Mucosa of stomach (tissue), 1 donor: ENCODE measurements around the gene OSBPL10.

Experiments used
- H3K27me3 ChIP-seq: one replicate; pipeline ENCODE4 v1.7.0; 2013; ENCODE audit warnings: mild to moderate bottlenecking, low read length; ENCODE audit not compliant: control insufficient read depth, insufficient read depth
- H3K36me3 ChIP-seq: one replicate; pipeline ENCODE4 v1.7.0; 2013; ENCODE audit warnings: low read length; ENCODE audit not compliant: control insufficient read depth, insufficient read depth
- H3K4me1 ChIP-seq: one replicate; pipeline ENCODE4 v1.7.0; 2013; ENCODE audit warnings: mild to moderate bottlenecking, low read length; ENCODE audit not compliant: control insufficient read depth, insufficient read depth
- H3K4me3 ChIP-seq: one replicate; pipeline ENCODE4 v1.7.0; 2013; ENCODE audit warnings: low read length
- H3K9ac ChIP-seq: one replicate; pipeline ENCODE4 v1.7.0; 2013; ENCODE audit warnings: mild to moderate bottlenecking, low read length, moderate library complexity
- H3K9me3 ChIP-seq: one replicate; pipeline ENCODE4 v1.7.0; 2013; ENCODE audit warnings: mild to moderate bottlenecking, low read length, moderate library complexity; ENCODE audit not compliant: control insufficient read depth
- donor health status: Pancreatic carcinoma.

The OSBPL10 gene

DNA sequence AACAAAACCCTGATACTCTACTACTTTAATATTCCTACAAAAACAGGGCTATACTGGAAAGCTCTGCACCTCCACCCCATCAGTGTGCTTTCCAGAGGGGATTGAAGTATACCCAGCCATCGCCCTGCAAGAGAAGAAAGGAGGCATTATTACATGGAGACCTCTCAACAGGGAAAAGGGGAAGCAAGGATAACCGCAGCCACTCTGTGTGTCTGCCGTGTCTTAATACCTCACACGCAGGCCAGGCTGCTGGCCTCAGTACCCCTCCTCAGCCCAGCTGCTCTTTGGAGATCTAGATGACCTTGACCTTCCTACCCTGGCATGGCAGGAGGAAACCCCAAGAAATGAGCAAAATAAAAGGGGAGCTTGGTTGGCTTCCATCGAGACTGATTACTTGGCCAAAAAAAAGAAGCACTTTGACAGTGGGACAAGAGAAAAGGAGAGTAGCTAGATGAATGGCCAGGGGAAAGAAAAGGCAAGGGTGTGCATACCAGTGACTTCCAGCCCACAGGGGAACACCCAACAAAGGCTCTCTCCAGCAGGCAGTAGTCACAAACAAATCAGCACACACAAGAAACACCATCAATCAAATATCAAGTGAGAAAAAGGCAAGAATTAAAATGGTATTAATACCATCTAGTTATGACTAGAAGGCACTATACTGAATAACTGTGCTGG is 318.9 kb downstream of the OSBPL10 start:
- Histone ChIP-seq H3K9me3 (no peaks in the 10 kb centered on the region), H3K27me3 (no peaks in the 10 kb centered on the region), H3K36me3 (no peaks in the 10 kb centered on the region), H3K4me1 (peaks cover 6% of the 10 kb centered on the region), H3K4me3 (no peak overlapping the region), H3K9ac (no peak overlapping the region)

DNA sequence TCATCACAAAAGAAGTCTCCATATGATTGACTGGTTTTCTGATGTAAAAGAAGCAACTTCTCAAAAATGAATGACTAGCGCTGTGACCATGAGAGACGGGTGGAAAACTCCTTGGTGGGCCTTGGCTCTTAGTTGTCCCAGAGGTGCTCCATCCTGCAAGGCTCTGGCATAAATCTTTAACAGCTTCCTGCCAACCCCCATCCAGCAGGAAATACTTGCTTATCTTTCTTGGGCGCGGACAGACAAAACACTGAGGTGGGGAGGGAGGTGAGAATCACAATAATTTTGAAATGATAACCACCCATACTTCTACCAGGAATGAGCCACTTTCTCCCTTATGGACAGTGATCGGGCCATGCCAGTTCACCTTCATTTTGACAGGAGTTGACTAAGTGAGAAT is 319.8 kb downstream of the OSBPL10 start:
- Histone ChIP-seq H3K4me3 (no peak overlapping the region), H3K27me3 (no peaks in the 10 kb centered on the region), H3K36me3 (no peaks in the 10 kb centered on the region), H3K9ac (no peak overlapping the region), H3K9me3 (no peaks in the 10 kb centered on the region), H3K4me1 (peaks cover 6% of the 10 kb centered on the region)

DNA sequence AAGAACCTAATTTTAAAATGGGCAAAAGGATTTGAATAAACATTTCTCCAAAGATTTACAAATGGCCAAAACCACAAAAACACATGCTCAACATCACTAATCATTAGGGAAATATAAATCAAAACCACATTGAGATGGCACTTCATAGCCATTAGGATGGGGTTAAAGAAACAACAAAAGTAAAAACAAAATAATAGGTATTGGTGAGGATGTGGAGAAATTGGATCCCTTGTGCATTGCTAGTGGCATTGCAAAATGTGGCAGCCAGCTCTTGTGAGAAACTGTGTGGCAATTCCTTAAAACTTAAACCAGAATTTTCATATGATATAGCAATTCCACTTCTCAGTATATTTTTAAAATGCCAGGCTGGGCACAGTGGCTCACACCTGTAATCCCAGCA is 321.8 kb downstream of the OSBPL10 start:
- Histone ChIP-seq H3K9me3 (no peaks in the 10 kb centered on the region), H3K36me3 (no peaks in the 10 kb centered on the region), H3K4me1 (peaks cover 6% of the 10 kb centered on the region), H3K9ac (no peak overlapping the region), H3K27me3 (no peaks in the 10 kb centered on the region), H3K4me3 (no peak overlapping the region)

DNA sequence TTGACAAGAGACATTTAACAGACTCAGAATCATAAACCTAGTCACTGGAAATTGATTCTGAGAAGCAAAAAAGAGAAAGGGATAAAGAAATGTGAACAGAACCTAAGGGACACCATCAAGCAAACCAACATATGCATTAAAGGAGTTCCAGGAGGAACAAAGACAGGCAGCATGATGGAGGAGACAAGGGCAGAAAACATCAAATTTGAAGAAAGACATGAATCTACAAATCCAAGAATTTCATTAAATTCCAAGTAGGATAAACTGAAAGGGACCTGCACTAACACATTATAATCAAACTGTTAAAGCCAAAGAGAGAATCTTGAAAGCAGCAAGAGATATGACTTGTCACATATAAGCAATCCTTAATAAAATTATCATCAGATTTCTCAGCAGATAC is 326.1 kb downstream of the OSBPL10 start:
- no peak overlapping the region for H3K4me3 ChIP-seq
- no peaks in the 10 kb centered on the region for H3K27me3 ChIP-seq
- H3K36me3 ChIP-seq: no peaks in the 10 kb centered on the region
- H3K9ac ChIP-seq: no peak overlapping the region
- H3K4me1 ChIP-seq: no peaks in the 10 kb centered on the region
- peaks cover 8% of the 10 kb centered on the region for H3K9me3 ChIP-seq

DNA sequence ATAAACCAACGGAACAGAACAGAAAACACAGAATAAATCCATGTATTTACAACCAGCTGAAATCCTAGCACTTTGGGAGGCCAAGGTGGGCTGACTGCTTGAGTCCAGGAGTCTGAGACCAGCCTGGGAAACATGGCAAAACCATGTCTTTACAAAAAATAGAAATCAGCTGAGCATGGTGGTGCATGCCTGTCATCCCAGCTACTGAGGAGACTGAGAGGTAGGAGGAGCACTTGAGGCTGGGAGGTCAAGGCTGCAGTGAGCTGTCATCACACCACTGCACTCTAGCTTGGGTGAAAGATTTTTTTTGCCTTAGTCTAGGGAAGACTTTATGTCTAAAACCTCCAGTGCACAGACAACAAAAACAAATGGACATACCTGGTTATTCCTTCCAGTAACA is 327.6 kb downstream of the OSBPL10 start:
- peaks cover 8% of the 10 kb centered on the region for H3K9me3 ChIP-seq
- no peak overlapping the region for H3K4me3 ChIP-seq
- no peak overlapping the region for H3K9ac ChIP-seq

DNA sequence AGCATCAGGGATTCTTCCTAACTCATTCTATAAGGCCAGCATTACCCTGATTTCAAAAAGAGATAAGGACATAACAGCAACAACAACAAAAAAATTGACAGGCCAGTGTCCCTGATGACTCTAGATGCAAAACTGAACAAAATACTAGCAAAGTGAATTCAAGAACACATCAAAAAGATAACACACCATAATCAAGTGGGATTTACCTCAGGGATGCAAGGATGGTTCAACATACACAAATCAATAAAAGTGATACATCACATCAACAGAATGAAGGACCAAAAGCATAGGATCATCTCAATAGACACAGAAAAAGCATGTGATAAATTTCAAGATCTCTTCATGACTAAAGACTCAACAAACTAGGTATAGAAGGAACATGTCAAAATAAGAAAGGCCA is 328.8 kb downstream of the OSBPL10 start:
- H3K4me3 ChIP-seq: no peak overlapping the region
- H3K9me3 ChIP-seq: peaks cover 8% of the 10 kb centered on the region
- no peak overlapping the region for H3K9ac ChIP-seq

More for the DNA sequence above, 327.6 kb downstream of the OSBPL10 start:
- H3K36me3 ChIP-seq: no peaks in the 10 kb centered on the region
- H3K4me1 ChIP-seq: no peaks in the 10 kb centered on the region
- H3K27me3 ChIP-seq: no peaks in the 10 kb centered on the region

DNA sequence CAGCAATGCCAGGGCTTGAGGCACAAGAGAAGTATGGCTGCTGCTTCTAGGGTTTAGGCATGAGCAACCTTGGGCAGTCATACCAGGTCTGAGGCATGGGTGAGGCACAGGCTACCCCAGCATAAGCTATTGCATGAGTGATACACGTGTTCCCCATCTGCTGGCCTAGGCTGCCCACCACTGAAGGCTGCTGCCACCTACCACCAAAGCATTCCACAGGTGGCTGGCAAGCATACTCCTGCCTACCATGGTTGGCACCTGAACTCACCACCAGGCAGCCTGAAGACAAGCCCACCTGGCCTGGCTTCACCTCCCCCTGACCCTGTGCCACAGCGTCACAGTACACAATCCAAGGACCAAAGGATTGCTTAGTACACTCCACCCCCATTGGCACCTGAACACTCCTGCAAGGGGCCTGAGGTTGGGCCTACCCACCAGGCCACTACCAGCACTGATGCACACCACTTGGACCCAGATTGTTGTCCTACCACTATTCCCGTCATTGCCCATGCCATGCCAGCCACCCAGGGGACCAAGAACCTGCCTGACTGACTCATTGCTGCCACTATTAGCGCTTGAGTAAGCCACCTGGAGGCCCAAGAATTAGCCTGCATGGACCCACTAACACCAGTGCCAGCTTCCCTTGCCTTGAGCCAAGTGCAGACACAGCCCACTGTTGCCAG is 332.6 kb downstream of the OSBPL10 start:
- Histone ChIP-seq H3K4me1 (no peaks in the 10 kb centered on the region), H3K27me3 (no peaks in the 10 kb centered on the region), H3K9ac (no peak overlapping the region), H3K9me3 (peaks cover 8% of the 10 kb centered on the region), H3K36me3 (no peaks in the 10 kb centered on the region), H3K4me3 (no peak overlapping the region)

More for the DNA sequence above, 328.8 kb downstream of the OSBPL10 start:
- no peaks in the 10 kb centered on the region for H3K36me3 ChIP-seq
- H3K27me3 ChIP-seq: no peaks in the 10 kb centered on the region
- no peaks in the 10 kb centered on the region for H3K4me1 ChIP-seq

DNA sequence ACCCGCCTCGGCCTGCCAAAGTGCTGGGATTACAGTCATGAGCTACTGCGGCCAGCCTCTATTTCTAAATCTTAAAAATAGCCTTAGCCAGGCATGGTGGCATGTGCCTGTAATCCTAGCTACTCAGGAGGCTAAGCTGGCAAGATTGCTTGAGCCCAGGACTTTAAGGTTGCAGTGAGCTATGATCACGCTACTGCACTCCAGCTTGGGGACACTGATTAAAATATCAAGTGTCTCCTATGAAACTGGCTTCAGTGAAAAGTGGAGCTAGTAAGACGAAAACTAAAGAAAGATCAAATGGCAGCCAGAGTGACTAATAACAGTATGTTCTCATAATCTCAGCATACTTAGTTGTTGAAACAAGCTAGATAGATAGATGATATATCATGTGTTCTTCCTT is 335.8 kb downstream of the OSBPL10 start:
- Histone ChIP-seq H3K4me3 (no peak overlapping the region), H3K27me3 (no peaks in the 10 kb centered on the region), H3K36me3 (no peaks in the 10 kb centered on the region), H3K4me1 (no peaks in the 10 kb centered on the region), H3K9ac (no peak overlapping the region), H3K9me3 (no peaks in the 10 kb centered on the region)

DNA sequence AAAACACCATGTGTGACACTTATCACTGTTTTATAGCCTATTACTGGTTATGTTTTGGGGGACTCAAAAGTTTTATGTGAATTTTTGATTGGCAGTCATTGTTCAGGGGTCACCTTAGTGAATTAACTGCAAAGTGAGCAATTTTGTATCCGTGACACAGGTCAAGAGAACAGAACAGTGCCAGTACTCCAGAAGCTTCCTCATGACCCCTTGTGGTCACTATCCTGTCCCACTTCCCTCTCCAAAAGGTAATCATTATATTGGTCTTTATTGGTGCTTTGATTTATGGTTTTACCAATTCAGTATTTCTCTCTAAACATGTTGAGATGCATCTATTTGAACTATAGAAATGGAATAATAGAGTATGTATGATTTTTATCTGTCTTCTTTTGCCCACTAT is 341.2 kb downstream of the OSBPL10 start:
- Histone ChIP-seq H3K4me1 (no peaks in the 10 kb centered on the region), H3K9ac (no peak overlapping the region), H3K9me3 (no peaks in the 10 kb centered on the region), H3K4me3 (no peak overlapping the region), H3K36me3 (no peaks in the 10 kb centered on the region), H3K27me3 (no peaks in the 10 kb centered on the region)

DNA sequence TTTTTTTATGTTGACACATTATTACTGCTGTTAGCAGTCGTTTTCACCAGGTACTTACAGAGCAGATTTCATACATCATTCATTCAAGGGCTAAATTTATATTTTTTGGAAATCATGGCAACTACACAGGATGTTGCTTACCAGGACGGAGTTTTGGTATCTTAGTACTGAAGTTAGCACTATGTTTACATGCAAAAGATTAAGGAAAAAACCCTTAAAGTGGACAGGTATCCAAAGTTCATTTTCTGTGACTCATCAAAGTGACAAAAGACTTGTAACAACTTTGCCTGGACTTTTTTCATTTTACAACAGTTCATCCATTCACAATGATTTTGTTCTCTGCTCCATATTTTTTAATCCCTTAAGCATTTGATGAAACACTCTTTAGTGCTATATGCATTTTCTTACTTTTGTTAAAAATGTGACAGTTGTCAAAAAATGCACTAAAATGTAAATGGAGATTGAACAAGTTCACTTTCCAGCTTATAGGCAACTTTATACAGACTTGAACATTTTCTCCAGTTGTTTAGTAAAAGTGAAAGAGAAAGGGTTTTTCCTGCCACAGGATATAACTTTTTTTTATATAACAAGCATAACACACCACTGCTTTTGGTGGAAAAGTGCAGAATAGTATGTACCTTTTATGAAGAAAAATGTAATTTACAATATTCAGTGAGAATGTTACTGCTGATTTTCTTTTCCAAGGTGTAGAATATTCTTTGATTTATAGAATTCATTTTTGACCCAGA is 344.2 kb downstream of the OSBPL10 start:
- H3K9ac ChIP-seq: no peak overlapping the region
- no peaks in the 10 kb centered on the region for H3K36me3 ChIP-seq
- no peaks in the 10 kb centered on the region for H3K27me3 ChIP-seq
- no peaks in the 10 kb centered on the region for H3K9me3 ChIP-seq
- no peaks in the 10 kb centered on the region for H3K4me1 ChIP-seq
- no peak overlapping the region for H3K4me3 ChIP-seq

DNA sequence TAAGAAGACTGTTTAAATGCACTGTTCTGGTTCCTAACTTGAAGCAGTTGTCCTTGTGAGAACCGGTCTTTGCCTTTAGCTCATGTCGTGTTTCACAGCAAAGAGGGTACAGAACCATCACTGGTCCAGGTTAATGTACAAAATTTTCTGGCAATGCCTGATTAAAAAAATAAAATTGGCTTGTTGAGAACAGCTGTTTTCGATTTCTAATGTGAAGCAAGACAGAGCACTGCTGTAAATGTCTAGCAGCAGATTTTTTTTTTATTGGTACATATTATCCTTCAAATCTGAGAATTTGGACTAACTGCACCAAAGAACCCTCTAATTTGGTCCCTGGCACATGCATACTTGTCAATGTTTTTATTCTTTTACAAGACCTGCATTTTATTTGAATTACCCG is 345.0 kb downstream of the OSBPL10 start:
- Histone ChIP-seq H3K4me3 (no peak overlapping the region), H3K9ac (no peak overlapping the region), H3K36me3 (no peaks in the 10 kb centered on the region), H3K27me3 (no peaks in the 10 kb centered on the region), H3K4me1 (no peaks in the 10 kb centered on the region), H3K9me3 (no peaks in the 10 kb centered on the region)

DNA sequence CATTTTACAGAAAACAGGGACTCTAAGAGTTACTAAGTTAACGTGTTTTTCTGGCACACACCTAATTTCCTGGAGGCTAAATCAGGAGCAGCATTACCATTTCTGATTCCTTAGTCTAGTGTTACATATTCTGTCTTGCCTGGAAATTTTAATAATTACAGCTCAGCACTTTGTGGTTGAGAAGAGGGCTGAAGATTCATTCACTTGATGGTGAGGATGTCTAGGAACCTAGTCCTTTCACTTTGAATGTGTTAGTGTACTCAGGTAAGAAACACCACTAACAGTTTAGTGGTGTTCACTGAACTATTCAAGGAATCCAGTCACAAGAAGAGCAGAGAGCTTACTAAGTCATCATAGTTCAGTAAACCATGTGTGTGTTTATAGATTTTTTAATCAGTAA is 345.5 kb downstream of the OSBPL10 start:
- Histone ChIP-seq H3K9me3 (no peaks in the 10 kb centered on the region), H3K9ac (no peak overlapping the region), H3K4me1 (no peaks in the 10 kb centered on the region), H3K36me3 (no peaks in the 10 kb centered on the region), H3K27me3 (no peaks in the 10 kb centered on the region), H3K4me3 (no peak overlapping the region)
